Measurements from ENCODE around the gene BCAP31. TPM values are rescaled to one million over a fixed set of nuclear protein-coding genes. Genes with fewer than 3 reads are reported as not detected.
"Not testable (repeated sequence)": the region's sequence is repeated elsewhere in the genome, so short reads cannot be mapped to it uniquely, and the experiment has no call there.

BCAP31 gene
- total and polyA plus RNA-seq, 3 donors from 2014 or later: 149 to 222 (median 153) TPM

DNA sequence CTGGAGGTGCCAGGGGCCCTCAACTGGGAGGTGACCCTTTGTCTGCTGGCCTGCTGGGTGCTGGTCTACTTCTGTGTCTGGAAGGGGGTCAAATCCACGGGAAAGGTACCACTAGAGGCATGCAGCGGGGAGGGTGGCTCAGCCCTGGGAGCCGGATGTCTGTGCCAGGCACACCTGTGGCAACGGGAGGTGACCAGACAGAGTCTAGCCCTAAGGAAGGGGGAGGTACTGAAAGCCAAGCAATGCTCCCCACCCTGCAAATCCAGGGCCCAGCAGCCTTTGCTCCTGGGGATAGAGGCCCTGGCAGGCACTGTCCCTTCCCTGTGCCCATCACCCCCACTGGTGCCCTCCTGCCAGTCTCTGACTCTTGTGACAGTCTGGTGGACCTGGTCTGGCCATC lies 32.2 kb downstream of the BCAP31 start:
- no peak for DNase-seq
- TF ChIP-seq, protein P1, sequence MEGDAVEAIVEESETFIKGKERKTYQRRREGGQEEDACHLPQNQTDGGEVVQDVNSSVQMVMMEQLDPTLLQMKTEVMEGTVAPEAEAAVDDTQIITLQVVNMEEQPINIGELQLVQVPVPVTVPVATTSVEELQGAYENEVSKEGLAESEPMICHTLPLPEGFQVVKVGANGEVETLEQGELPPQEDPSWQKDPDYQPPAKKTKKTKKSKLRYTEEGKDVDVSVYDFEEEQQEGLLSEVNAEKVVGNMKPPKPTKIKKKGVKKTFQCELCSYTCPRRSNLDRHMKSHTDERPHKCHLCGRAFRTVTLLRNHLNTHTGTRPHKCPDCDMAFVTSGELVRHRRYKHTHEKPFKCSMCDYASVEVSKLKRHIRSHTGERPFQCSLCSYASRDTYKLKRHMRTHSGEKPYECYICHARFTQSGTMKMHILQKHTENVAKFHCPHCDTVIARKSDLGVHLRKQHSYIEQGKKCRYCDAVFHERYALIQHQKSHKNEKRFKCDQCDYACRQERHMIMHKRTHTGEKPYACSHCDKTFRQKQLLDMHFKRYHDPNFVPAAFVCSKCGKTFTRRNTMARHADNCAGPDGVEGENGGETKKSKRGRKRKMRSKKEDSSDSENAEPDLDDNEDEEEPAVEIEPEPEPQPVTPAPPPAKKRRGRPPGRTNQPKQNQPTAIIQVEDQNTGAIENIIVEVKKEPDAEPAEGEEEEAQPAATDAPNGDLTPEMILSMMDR (IDR thresholded peaks at IDR 0.05): no peak
- TF ChIP-seq POLR2A (IDR thresholded peaks at IDR 0.05): no peak
- Histone ChIP-seq H3K9me3 (no peaks in the 10 kb centered on the region), H3K27me3 (no peaks in the 10 kb centered on the region), H3K4me1 (no peaks in the 10 kb centered on the region), H3K36me3 (ENCODE audit: low read depth, missing control alignments) (no peaks in the 10 kb centered on the region), H3K4me3 (no peak overlapping the region), H3K27ac (no peak overlapping the region)
- intact Hi-C loops (cut with DNase I; ENCODE audit: low total_unique reads): no loop called here
- WGBS, 2 donors: 50% methylated on average over 1 of the region's 4 CpGs; no CpG with 5 or more reads in 1 of the 2 donors

DNA sequence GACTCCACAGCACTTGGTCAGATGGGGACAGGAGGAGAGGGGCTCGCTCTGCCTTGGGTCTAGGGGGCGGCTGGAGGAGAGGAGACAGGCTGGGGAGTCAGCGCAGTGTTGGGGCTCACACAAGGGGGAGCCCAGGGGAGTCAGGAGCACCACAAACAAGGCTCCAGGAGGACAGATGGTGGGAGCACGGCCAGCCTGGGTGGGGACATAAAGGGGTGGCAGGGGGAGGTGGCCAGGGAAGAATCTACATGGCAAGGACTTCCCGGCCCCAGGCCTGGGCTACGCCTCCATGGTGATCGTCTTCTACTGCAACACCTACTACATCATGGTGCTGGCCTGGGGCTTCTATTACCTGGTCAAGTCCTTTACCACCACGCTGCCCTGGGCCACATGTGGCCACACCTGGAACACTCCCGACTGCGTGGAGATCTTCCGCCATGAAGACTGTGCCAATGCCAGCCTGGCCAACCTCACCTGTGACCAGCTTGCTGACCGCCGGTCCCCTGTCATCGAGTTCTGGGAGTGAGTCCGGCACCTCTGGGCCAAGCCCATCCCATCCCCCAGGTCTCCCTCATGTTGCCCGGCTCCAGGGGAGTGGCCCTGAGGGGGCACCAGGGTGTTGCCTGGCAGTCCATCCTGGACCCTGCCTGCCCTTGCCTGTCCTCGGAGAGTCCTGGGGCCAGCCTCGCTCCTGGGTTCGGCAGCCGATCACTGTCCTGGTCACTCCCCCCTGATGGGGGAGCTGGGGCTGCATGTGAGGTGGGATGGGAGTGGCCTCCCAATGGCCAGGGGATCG lies 33.0 kb downstream of the BCAP31 start:
- H3K27ac ChIP-seq; H3K4me1 ChIP-seq; intact Hi-C loops (cut with DNase I; ENCODE audit: low total_unique reads); H3K36me3 ChIP-seq (ENCODE audit: low read depth, missing control alignments); H3K27me3 ChIP-seq; H3K9me3 ChIP-seq; DNase-seq; H3K4me3 ChIP-seq: not testable (repeated sequence)
- WGBS, 2 donors: 71 to 85% methylated on average over 10 to 14 of the region's 21 CpGs

DNA sequence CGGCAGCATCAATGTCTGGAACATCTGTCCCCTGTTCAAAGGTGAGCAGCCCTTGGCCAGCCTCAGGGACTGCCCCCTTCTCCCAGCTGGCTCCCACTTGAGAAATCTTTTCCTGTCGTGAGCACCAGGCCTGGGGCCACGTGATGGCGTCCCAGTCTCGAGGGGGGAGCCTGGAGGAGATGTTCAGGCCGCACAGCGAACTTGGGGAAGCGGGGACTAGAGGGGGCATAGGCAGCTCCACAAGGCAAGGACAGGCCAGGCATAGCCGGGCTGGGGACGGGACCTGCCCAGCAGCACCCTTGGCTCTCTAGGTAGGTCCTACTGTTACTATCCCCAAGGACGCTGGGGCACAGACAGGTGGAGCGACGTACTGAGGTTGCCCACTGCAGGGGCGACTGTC lies 33.7 kb downstream of the BCAP31 start:
- Histone ChIP-seq H3K4me3 (no peak overlapping the region), H3K4me1 (no peaks in the 10 kb centered on the region), H3K27ac (no peak overlapping the region), H3K36me3 (ENCODE audit: low read depth, missing control alignments) (no peaks in the 10 kb centered on the region), H3K9me3 (no peaks in the 10 kb centered on the region), H3K27me3 (no peaks in the 10 kb centered on the region)
- no peak for DNase-seq
- TF ChIP-seq, protein P1 (IDR thresholded peaks at IDR 0.05): no peak
- no peak for TF ChIP-seq POLR2A (IDR thresholded peaks at IDR 0.05)
- WGBS, 2 donors: 74% methylated on average over 13 of the region's 14 CpGs; no CpG with 5 or more reads in 1 of the 2 donors
- intact Hi-C loops (cut with DNase I; ENCODE audit: low total_unique reads): no loop called here

DNA sequence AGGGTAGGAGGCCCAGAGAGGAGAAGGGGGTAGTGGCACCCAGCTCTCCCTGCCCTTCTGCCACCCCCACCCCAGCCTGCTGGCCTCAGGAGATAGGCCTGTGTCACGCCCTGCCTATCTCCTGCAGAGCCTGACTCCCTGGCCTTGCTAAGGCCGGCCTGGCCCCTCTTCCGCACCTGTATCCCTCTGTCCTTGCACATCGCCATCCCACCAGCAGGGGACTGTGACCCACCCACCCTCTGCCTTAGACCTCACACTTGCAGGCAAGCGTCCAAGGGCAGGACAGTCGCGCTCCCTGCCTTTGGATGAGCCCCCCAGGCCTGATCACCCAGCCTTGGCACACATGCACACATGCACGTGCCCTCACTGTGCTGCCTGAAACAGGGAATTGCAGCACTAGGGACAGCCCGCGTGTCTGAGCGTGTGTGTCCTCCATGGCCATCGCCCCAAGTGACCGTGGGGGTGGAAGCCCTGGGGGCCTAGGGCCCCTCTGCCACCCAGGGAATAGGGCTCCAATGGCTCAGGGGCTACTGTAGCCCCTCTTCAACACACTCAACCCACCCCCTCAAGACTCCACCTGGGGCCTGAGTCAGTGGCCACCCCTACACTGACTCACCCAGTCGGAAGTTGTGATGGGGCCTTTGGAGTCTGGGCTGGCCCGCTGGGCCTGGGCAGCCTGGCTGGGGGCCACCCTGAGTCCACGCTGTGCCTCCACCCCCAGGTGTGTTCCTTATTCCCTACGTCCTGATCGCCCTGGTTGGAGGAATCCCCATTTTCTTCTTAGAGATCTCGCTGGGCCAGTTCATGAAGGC lies 34.3 kb downstream of the BCAP31 start:
- no peak for DNase-seq
- intact Hi-C loops (cut with DNase I; ENCODE audit: low total_unique reads): no loop called here
- TF ChIP-seq, protein P1 (IDR thresholded peaks at IDR 0.05): no peak
- TF ChIP-seq POLR2A (IDR thresholded peaks at IDR 0.05): no peak
- Histone ChIP-seq H3K27me3 (no peaks in the 10 kb centered on the region), H3K4me1 (no peaks in the 10 kb centered on the region), H3K36me3 (ENCODE audit: low read depth, missing control alignments) (no peaks in the 10 kb centered on the region), H3K27ac (no peak overlapping the region), H3K4me3 (peak overlapping the region in 1 of 2 donors; percentile 54), H3K9me3 (no peaks in the 10 kb centered on the region)
- WGBS, 2 donors: 68% methylated on average over 10 of the region's 19 CpGs; no CpG with 5 or more reads in 1 of the 2 donors

DNA sequence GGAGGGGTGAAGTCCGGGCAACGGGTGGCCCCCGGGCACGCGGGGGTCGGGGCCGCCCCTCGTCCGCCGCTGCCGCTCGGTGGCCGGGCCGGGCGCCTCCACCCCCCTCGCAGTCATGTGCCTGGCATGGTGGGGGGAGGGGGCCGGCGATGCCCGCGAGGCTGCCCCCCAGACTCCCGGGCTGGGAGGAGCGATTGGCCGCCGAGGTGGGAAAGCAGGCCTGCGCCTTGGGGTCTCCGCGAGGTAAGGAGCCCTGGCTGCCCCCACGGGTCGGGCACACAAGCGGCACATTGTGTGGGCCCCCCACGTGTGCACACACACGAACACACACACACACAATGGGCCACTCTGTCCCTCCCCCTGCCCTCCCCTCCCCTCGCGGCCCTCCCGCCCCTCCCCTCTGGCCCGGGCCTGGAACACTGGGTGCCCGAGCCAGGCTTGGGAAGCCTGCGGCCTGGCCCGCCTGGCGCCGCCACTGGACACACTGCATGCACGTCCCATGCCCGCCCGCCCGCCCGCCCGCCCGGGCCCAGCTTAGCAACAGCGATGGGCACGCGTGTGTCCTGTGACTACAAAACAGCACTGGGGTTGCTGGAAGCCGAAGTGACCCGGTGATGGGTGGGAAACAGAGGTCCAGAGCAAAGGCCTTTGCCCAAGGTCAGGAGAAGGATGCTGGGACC lies 35.1 kb downstream of the BCAP31 start:
- Histone ChIP-seq H3K4me3 (peak overlapping the region; percentile 40 to 54), H3K27me3 (no peaks in the 10 kb centered on the region), H3K9me3 (no peaks in the 10 kb centered on the region), H3K36me3 (ENCODE audit: low read depth, missing control alignments) (no peaks in the 10 kb centered on the region), H3K4me1 (no peaks in the 10 kb centered on the region), H3K27ac (no peak overlapping the region)
- TF ChIP-seq POLR2A (IDR thresholded peaks at IDR 0.05): no peak
- TF ChIP-seq, protein P1 (IDR thresholded peaks at IDR 0.05): no peak
- DNase-seq: no peak
- WGBS, 2 donors: 3% methylated on average over 13 of the region's 53 CpGs; no CpG with 5 or more reads in 1 of the 2 donors
- intact Hi-C loops (cut with DNase I; ENCODE audit: low total_unique reads): no loop called here
